SK-N-SH treated with all-trans-retinoic acid at 6 μM for 48 hours (cell line): Measurements from ENCODE around the gene FUNDC1.

Experiments
- ATAC-seq: fragments of 200-7000 bp; cut with Tn5 transposase; 3 replicates; pipeline ENCODE4 v1.9.1; 2020; ENCODE audit warnings: mild to moderate bottlenecking, moderate library complexity
- BACH2 ChIP-seq: fragments of 250-450 bp; sonication (Bioruptor Pico); IDR thresholded peaks from 2 replicates; pipeline ENCODE4 v1.9.0; 2021; ENCODE audit warnings: mild to moderate bottlenecking, borderline replicate concordance
- CSDC2 ChIP-seq: fragments of 250-450 bp; sonication (Bioruptor Pico); IDR thresholded peaks from 2 replicates; pipeline ENCODE4 v1.5.0; 2020; ENCODE audit warnings: mild to moderate bottlenecking, moderate library complexity
- ESRRG ChIP-seq: fragments of 250-450 bp; sonication (Bioruptor Pico); IDR thresholded peaks from 2 replicates; pipeline ENCODE4 v1.6.1; 2021; ENCODE audit warnings: mild to moderate bottlenecking
- GLIS3 ChIP-seq: fragments of 250-450 bp; sonication (Bioruptor Pico); IDR thresholded peaks from 2 replicates; pipeline ENCODE4 v1.5.0; 2020; ENCODE audit warnings: mild to moderate bottlenecking, moderate library complexity
- ISL1 ChIP-seq: fragments of 250-450 bp; sonication (Bioruptor Pico); IDR thresholded peaks from 2 replicates; pipeline ENCODE4 v2.1.2; 2022; ENCODE audit warnings: mild to moderate bottlenecking, moderate library complexity
- OSR1 ChIP-seq: fragments of 250-450 bp; sonication (Bioruptor Pico); IDR thresholded peaks from 2 replicates; pipeline ENCODE4 v1.8.0; 2022; ENCODE audit warnings: moderate library complexity, mild to moderate bottlenecking, inconsistent platforms
- PPARA ChIP-seq: fragments of 250-450 bp; sonication (Bioruptor Pico); IDR thresholded peaks from 2 replicates; pipeline ENCODE4 v1.5.0; 2020; ENCODE audit warnings: mild to moderate bottlenecking, borderline replicate concordance
- RARB ChIP-seq: fragments of 250-450 bp; sonication (Bioruptor Pico); IDR thresholded peaks from 2 replicates; pipeline ENCODE4 v1.8.0; 2021; ENCODE audit warnings: mild to moderate bottlenecking, moderate library complexity
- SNAI2 ChIP-seq: fragments of 250-450 bp; sonication (Bioruptor Pico); IDR thresholded peaks from 2 replicates; pipeline ENCODE4 v1.5.0; 2020; ENCODE audit warnings: mild to moderate bottlenecking, moderate library complexity
- TCF4 ChIP-seq: fragments of 250-450 bp; sonication (Bioruptor Pico); IDR thresholded peaks from 2 replicates; pipeline ENCODE4 v1.8.0; 2021; ENCODE audit warnings: mild to moderate bottlenecking, moderate library complexity, borderline replicate concordance
- TOX ChIP-seq: fragments of 250-450 bp; sonication (Bioruptor Pico); IDR thresholded peaks from 2 replicates; pipeline ENCODE4 v1.8.0; 2021; ENCODE audit warnings: mild to moderate bottlenecking, moderate library complexity, borderline replicate concordance
- ZC3H10 ChIP-seq: fragments of 250-450 bp; sonication (Bioruptor Pico); IDR thresholded peaks from 2 replicates; pipeline ENCODE4 v1.5.1; 2021; ENCODE audit warnings: mild to moderate bottlenecking, moderate library complexity
- ZFP3 ChIP-seq: fragments of 250-450 bp; sonication (Bioruptor Pico); IDR thresholded peaks from 2 replicates; pipeline ENCODE4 v1.5.0; 2020; ENCODE audit warnings: mild to moderate bottlenecking, moderate library complexity
- ZFP30 ChIP-seq: fragments of 450-650 bp; formaldehyde crosslinking; IDR thresholded peaks from 2 replicates; pipeline ENCODE4 v1.5.0; 2022; ENCODE audit warnings: mild to moderate bottlenecking, moderate library complexity
- ZNF565 ChIP-seq: fragments of 450-650 bp; formaldehyde crosslinking; conservative IDR thresholded peaks from 2 replicates; pipeline ENCODE4 v1.5.0; 2020; ENCODE audit warnings: low read depth, mild to moderate bottlenecking, moderate library complexity
- ZNF70 ChIP-seq: fragments of 450-650 bp; formaldehyde crosslinking; IDR thresholded peaks from 2 replicates; pipeline ENCODE4 v1.5.0; 2020; ENCODE audit warnings: mild to moderate bottlenecking, moderate library complexity
- ZNF8 ChIP-seq: fragments of 450-650 bp; formaldehyde crosslinking; IDR thresholded peaks from 2 replicates; pipeline ENCODE4 v1.5.0; 2020; ENCODE audit warnings: mild to moderate bottlenecking, moderate library complexity
- TF ChIP-seq, protein P1 (sequence below): fragments of 250-450 bp; sonication (Bioruptor Pico); IDR thresholded peaks from 2 replicates; pipeline ENCODE4 v1.5.1; 2021; ENCODE audit warnings: mild to moderate bottlenecking, moderate library complexity
- TF ChIP-seq, protein P2 (sequence below): fragments of 250-450 bp; sonication (Bioruptor Pico); IDR thresholded peaks from 2 replicates; pipeline ENCODE4 v1.8.0; 2020; ENCODE audit warnings: mild to moderate bottlenecking, moderate library complexity, borderline replicate concordance
- TF ChIP-seq, protein P3 (sequence below): fragments of 250-450 bp; sonication (Bioruptor Pico); IDR thresholded peaks from 2 replicates; pipeline ENCODE4 v1.5.1; 2020; ENCODE audit warnings: low read depth, mild to moderate bottlenecking, moderate library complexity
- TF ChIP-seq, protein P4 (sequence below): fragments of 250-450 bp; sonication (Bioruptor Pico); IDR thresholded peaks from 2 replicates; pipeline ENCODE4 v1.8.0; 2021; ENCODE audit warnings: low read depth, mild to moderate bottlenecking, moderate library complexity, borderline replicate concordance

The FUNDC1 gene

DNA sequence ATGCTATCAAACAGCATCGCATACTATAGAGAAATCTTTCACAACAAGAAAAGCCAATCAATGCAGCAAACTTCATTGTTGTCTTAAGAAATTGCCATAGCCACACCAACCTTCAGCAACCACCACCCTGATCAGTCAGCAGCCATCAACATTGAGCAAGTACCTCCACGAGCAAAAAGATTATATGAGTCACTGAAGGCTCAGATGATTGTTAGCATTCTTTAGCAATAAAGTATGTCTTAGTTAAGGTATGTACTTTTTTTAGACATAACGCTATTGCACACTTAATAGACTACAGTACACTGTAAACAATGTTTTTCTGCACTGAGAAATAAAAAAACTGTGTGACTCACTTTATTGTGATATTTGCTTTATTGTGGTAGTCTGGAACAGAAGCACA, 37.8 kb upstream of the FUNDC1 start:
- no peak for TF ChIP-seq ESRRG (CRISPR knock-in tag)
- TF ChIP-seq BACH2 (CRISPR knock-in tag) = no peak
- TF ChIP-seq TOX (CRISPR knock-in tag) = no peak
- no peak for TF ChIP-seq RARB
- no peak for TF ChIP-seq GLIS3 (CRISPR knock-in tag)
- TF ChIP-seq CSDC2 (CRISPR knock-in tag) = no peak
- TF ChIP-seq ZC3H10 (CRISPR knock-in tag) = no peak
- TF ChIP-seq PPARA (CRISPR knock-in tag) = no peak
- TF ChIP-seq ZNF8 = no peak
- TF ChIP-seq ZNF565 (CRISPR knock-in tag) = no peak
- no peak for TF ChIP-seq ISL1 (CRISPR knock-in tag)
- TF ChIP-seq ZFP30 (CRISPR knock-in tag) = no peak
- TF ChIP-seq, protein P1, sequence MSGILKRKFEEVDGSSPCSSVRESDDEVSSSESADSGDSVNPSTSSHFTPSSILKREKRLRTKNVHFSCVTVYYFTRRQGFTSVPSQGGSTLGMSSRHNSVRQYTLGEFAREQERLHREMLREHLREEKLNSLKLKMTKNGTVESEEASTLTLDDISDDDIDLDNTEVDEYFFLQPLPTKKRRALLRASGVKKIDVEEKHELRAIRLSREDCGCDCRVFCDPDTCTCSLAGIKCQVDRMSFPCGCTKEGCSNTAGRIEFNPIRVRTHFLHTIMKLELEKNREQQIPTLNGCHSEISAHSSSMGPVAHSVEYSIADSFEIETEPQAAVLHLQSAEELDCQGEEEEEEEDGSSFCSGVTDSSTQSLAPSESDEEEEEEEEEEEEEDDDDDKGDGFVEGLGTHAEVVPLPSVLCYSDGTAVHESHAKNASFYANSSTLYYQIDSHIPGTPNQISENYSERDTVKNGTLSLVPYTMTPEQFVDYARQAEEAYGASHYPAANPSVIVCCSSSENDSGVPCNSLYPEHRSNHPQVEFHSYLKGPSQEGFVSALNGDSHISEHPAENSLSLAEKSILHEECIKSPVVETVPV (CRISPR knock-in tag) = no peak
- TF ChIP-seq, protein P2, sequence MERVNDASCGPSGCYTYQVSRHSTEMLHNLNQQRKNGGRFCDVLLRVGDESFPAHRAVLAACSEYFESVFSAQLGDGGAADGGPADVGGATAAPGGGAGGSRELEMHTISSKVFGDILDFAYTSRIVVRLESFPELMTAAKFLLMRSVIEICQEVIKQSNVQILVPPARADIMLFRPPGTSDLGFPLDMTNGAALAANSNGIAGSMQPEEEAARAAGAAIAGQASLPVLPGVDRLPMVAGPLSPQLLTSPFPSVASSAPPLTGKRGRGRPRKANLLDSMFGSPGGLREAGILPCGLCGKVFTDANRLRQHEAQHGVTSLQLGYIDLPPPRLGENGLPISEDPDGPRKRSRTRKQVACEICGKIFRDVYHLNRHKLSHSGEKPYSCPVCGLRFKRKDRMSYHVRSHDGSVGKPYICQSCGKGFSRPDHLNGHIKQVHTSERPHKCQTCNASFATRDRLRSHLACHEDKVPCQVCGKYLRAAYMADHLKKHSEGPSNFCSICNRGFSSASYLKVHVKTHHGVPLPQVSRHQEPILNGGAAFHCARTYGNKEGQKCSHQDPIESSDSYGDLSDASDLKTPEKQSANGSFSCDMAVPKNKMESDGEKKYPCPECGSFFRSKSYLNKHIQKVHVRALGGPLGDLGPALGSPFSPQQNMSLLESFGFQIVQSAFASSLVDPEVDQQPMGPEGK (CRISPR knock-in tag) = no peak
- TF ChIP-seq, protein P3, sequence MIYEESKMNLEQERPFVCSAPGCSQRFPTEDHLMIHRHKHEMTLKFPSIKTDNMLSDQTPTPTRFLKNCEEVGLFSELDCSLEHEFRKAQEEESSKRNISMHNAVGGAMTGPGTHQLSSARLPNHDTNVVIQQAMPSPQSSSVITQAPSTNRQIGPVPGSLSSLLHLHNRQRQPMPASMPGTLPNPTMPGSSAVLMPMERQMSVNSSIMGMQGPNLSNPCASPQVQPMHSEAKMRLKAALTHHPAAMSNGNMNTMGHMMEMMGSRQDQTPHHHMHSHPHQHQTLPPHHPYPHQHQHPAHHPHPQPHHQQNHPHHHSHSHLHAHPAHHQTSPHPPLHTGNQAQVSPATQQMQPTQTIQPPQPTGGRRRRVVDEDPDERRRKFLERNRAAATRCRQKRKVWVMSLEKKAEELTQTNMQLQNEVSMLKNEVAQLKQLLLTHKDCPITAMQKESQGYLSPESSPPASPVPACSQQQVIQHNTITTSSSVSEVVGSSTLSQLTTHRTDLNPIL = no peak
- no peak for TF ChIP-seq ZNF70 (CRISPR knock-in tag)
- TF ChIP-seq, all 23 proteins: peak for 0
- peak; percentile 72 for ATAC-seq

DNA sequence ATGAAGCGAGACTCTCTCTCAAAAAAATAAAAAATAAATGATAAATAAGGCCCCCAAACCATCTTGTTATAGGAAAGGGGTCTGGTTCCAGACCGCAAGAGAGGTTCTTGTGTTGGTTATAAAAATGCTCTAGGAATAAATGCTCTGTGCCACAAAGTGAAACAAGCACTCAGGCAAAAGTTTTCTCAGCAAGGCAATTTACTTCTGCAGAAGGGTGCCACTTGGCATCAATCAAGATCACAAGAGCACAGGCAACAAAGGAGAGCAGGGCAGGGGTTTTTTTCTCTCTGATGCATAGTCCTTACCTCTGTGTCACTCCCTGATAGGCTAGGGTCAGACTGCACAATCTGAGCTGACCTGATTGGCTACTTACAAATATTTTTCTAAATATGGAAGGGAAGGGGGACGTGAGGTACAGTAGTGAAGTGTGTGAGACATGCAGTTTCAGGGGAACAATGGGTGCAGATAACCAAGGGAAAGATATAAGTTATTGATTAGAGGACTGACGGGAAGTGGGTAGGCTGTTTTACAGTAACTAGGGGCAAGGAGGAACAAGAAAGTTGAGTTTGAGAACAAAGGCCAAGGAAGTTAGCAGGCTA, 29.8 kb upstream of the FUNDC1 start:
- TF ChIP-seq SNAI2 = no peak
- TF ChIP-seq ZC3H10 (CRISPR knock-in tag) = no peak
- TF ChIP-seq ISL1 (CRISPR knock-in tag) = no peak
- TF ChIP-seq, protein P2 (CRISPR knock-in tag) = no peak
- ATAC-seq = no peak

DNA sequence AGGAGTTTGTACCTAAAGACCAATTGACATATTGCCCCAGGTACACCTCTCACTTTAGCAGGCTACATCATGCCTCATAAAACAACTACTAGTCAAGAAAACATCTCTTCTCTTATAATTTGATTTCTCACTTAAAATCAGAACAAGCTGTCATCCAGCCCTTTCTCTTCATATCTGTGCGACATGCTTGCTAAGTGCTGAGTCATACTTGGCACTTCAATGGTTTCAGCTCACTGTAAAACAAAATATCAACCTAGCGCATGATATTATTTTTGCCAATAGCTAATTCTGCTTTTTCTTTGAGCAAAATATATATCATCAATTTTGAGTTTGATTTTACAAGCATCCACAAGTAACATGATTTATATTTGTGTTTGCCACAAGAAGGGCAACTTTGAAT, 27.9 kb upstream of the FUNDC1 start:
- TF ChIP-seq, protein P2 (CRISPR knock-in tag) = no peak
- TF ChIP-seq GLIS3 (CRISPR knock-in tag) = no peak
- TF ChIP-seq BACH2 (CRISPR knock-in tag) = no peak; the same call in 1 of the 2 replicates
- TF ChIP-seq, protein P4, sequence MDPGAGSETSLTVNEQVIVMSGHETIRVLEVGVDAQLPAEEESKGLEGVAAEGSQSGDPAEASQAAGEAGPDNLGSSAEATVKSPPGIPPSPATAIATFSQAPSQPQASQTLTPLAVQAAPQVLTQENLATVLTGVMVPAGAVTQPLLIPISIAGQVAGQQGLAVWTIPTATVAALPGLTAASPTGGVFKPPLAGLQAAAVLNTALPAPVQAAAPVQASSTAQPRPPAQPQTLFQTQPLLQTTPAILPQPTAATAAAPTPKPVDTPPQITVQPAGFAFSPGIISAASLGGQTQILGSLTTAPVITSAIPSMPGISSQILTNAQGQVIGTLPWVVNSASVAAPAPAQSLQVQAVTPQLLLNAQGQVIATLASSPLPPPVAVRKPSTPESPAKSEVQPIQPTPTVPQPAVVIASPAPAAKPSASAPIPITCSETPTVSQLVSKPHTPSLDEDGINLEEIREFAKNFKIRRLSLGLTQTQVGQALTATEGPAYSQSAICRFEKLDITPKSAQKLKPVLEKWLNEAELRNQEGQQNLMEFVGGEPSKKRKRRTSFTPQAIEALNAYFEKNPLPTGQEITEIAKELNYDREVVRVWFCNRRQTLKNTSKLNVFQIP = no peak
- TF ChIP-seq ZFP30 (CRISPR knock-in tag) = no peak
- no peak for TF ChIP-seq OSR1 (CRISPR knock-in tag)
- TF ChIP-seq ZFP3 (CRISPR knock-in tag) = no peak
- no peak for TF ChIP-seq SNAI2
- no peak for TF ChIP-seq ZNF565 (CRISPR knock-in tag)
- TF ChIP-seq, protein P1 (CRISPR knock-in tag) = no peak
- no peak for TF ChIP-seq CSDC2 (CRISPR knock-in tag)
- TF ChIP-seq PPARA (CRISPR knock-in tag) = no peak
- no peak for TF ChIP-seq TCF4 (CRISPR knock-in tag)
- ATAC-seq = peak; percentile 30; the same call in 1 of the 3 replicates
